Thoracic aorta (tissue), 2 donors: ENCODE measurements around the gene GRAMD1A. TPM values are rescaled to one million over a fixed set of nuclear protein-coding genes. Genes with fewer than 3 reads are reported as not detected.

Source experiments
- ATAC-seq: fragments of 150-250 bp; one replicate; pipeline ENCODE4 v1.8.0; 2017; ENCODE audit warnings: low read depth; ENCODE audit not compliant: insufficient number of reproducible peaks, low FRiP score
- DNase-seq: peaks from one replicate; pipeline ENCODE4 v3.0.0-alpha.2; 2020; ENCODE audit warnings: low spot score
- H3K27ac ChIP-seq, 2 donors: fragments of 200-600 bp; sonication (generic); 1 replicate in 1 of 2; 2 replicates in 1 of 2; pipeline ENCODE4 v1.5.1; 2016; ENCODE audit warnings: mild to moderate bottlenecking in 2 of 2, moderate library complexity in 2 of 2
- H3K27me3 ChIP-seq: fragments of 200-600 bp; sonication (generic); replicated peaks from 2 replicates; pipeline ENCODE4 v1.6.0; 2016; ENCODE audit warnings: mild to moderate bottlenecking; ENCODE audit not compliant: insufficient read depth
- H3K36me3 ChIP-seq: fragments of 200-600 bp; sonication (generic); one replicate; pipeline ENCODE4 v1.5.1; 2016
- H3K4me1 ChIP-seq, 2 donors: fragments of 200-600 bp; sonication (generic); 1 replicate in 1 of 2; 2 replicates in 1 of 2; pipeline versions ENCODE4 v1.5.1 to v1.6.0; 2016; ENCODE audit warnings: low read depth in 2 of 2, mild to moderate bottlenecking in 1 of 2; ENCODE audit not compliant: control insufficient read depth in 1 of 2
- H3K4me3 ChIP-seq: fragments of 200-600 bp; sonication (generic); 2 replicates; pipeline ENCODE4 v1.5.1; 2016; ENCODE audit warnings: mild to moderate bottlenecking
- H3K9me3 ChIP-seq: fragments of 200-600 bp; sonication (generic); 2 replicates; pipeline ENCODE4 v1.5.1; 2016
- CTCF ChIP-seq: fragments of 200-600 bp; sonication (generic); IDR thresholded peaks from one replicate; pipeline ENCODE4 v1.5.1; 2019; ENCODE audit warnings: antibody characterized with exemption
- total RNA-seq, 2 donors: library from RNA; depleted of rRNA; stranded (reverse); fragments of >200 nt; gene quantifications; one replicate each; pipeline versions ENCODE4 v1.1.0 to v1.2.3, GENCODE V29; 2016

GRAMD1A gene
- total RNA-seq, 2 donors from 2014 or later = 42.9 to 83.5 TPM

GRCh38 chr19:34982275-34982674 is 17.8 kb upstream of the GRAMD1A start:
- Histone ChIP-seq H3K4me3 (no peak overlapping the region), H3K9me3 (no peaks in the 10 kb centered on the region), H3K36me3 (no peaks in the 10 kb centered on the region), H3K27me3 (no peaks in the 10 kb centered on the region), H3K27ac (no peak overlapping the region), H3K4me1 (peaks cover 0 to 8% of the 10 kb centered on the region in 2 donors)
- no peak for DNase-seq
- no peak for TF ChIP-seq CTCF
- no peak for ATAC-seq

- Histone ChIP-seq H3K9me3 (no peaks in the 10 kb centered on the region), H3K4me3 (no peak overlapping the region), H3K36me3 (no peaks in the 10 kb centered on the region), H3K27me3 (no peaks in the 10 kb centered on the region), H3K27ac (no peak overlapping the region), H3K4me1 (peaks cover 0 to 8% of the 10 kb centered on the region in 2 donors)
- no peak for TF ChIP-seq CTCF
- ATAC-seq (no peak), DNase-seq (no peak)
Measured at GRCh38 chr19:34983786-34984185, 16.3 kb upstream of the GRAMD1A start.

DNA sequence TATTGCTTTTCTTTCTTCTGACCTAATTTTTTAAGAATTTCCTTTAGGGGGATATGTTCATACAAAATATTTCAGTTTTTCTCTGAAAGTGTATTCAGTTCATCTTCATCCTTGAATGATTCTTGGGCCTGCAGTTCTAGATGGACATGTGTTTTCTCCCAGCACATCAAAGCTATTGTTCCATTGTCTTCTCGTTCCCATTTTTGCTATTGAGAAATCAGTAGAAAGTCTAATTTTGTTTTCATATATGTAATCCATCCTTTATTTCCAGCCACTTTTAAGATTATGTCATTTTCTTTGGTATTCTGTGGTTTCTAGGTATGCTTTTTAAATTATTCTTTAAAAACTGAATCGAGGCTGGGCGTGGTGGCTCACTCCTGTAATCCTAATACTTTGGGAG is 15.8 kb upstream of the GRAMD1A start:
- Histone ChIP-seq H3K27me3 (no peaks in the 10 kb centered on the region), H3K27ac (no peak overlapping the region), H3K4me1 (peaks cover 0 to 8% of the 10 kb centered on the region in 2 donors), H3K4me3 (no peak overlapping the region), H3K9me3 (no peaks in the 10 kb centered on the region), H3K36me3 (no peaks in the 10 kb centered on the region)
- ATAC-seq = no peak
- TF ChIP-seq CTCF = no peak
- DNase-seq = no peak

- H3K4me1 ChIP-seq = peaks cover 0 to 8% of the 10 kb centered on the region in 2 donors
- H3K9me3 ChIP-seq = no peaks in the 10 kb centered on the region
- H3K27me3 ChIP-seq = no peaks in the 10 kb centered on the region
- DNase-seq = no peak
- TF ChIP-seq CTCF = no peak
- no peaks in the 10 kb centered on the region for H3K36me3 ChIP-seq
- H3K27ac ChIP-seq = no peak overlapping the region
- ATAC-seq = peak; percentile 28
- H3K4me3 ChIP-seq = no peak overlapping the region
Measured at GRCh38 chr19:34985249-34986022, 14.7 kb upstream of the GRAMD1A start.

DNA sequence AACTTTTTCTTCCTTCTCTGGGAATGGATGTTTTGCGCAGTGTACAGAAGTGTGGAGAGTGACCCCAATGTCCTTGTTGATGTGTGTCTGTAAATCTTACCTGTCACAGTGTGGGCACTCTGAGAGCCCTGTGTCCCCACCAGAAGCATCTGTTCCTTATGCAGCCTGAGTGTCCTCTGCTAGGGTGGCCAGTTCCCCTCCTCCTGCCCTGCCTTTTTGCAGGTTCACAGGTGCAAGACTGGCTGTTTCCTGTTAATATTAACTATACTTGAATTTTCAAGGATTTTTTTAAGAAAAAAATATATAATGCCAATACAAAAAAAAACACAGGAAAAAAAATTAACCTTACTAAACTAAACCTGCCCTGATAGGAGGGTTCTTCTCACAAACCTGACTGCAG is 12.0 kb upstream of the GRAMD1A start:
- H3K36me3 ChIP-seq = no peaks in the 10 kb centered on the region
- TF ChIP-seq CTCF = no peak
- no peak overlapping the region for H3K4me3 ChIP-seq
- peaks cover 0 to 8% of the 10 kb centered on the region in 2 donors for H3K4me1 ChIP-seq
- H3K9me3 ChIP-seq = no peaks in the 10 kb centered on the region
- no peak for ATAC-seq
- DNase-seq = no peak
- H3K27ac ChIP-seq = no peak overlapping the region
- no peaks in the 10 kb centered on the region for H3K27me3 ChIP-seq
